Measurements from ENCODE around the gene KLC1. TPM values are rescaled to one million over a fixed set of nuclear protein-coding genes. Genes with fewer than 3 reads are reported as not detected.

The KLC1 gene
- polyA plus RNA-seq, 2 of the 4 experiments (the other 2 are of a cell fraction) = 81.8 to 150 TPM

DNA sequence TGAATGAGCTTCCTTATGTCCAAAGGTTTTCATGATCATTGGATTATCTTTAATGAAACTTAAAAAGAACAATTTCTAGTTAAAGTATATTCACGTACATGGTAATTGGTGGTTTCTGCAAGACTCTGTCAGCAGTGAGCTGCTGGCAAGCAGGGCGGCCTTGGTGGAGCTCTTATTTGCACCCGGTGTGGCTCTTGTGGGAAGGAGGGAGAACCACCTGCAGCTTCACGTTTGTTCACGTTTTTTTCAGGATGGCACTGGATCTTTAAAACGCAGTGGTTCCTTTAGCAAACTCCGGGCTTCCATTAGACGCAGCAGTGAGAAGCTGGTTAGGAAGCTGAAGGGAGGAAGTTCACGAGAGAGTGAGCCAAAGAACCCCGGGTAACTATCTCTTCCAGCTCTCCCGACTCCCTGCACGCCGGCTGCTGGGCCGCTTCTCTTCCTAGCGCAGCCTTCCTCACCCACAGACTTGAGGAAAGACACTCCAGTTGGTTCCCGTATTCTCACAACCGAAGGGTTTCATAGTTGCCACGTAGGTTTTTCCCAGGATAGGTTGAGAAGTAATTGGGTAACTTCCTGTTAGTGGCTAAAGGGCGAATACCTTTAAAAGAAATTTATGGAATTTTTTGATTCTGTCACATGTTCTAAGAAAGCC lies 57.9 kb downstream of the KLC1 start:
- Histone ChIP-seq H3K9me3 (no peaks in the 10 kb centered on the region), H3K4me3 (no peak overlapping the region), H3K27ac (no peak overlapping the region), H3K4me2 (no peak overlapping the region), H3K4me1 (no peaks in the 10 kb centered on the region)
- FAIRE-seq = no peak
- CTCF ChIA-PET = interaction anchor here (0.7 to 1.1 kb wide), 3 partner anchors 10 to 16 kb away, joined by 3 read pairs; no protein-coding TSS in a partner anchor
- no peak for DNase-seq (ENCODE audit: low read depth in 1 of 2, low spot score in 1 of 2)
- WGBS (ENCODE audit: missing lambda C conversion rate) = 86% methylated on average over 19 of the region's 19 CpGs
- TF ChIP-seq HOXB13 (CRISPR knock-in tag; IDR thresholded peaks at IDR 0.05; ENCODE audit: low read depth) (no peak), CHD4 (IDR thresholded peaks at IDR 0.05; ENCODE audit: borderline replicate concordance) (no peak), MYC (IDR thresholded peaks at IDR 0.05; ENCODE audit: borderline replicate concordance, low read length) (no peak), KDM1A (IDR thresholded peaks at IDR 0.05; ENCODE audit: low read depth) (no peak), EP300 (IDR thresholded peaks at IDR 0.05) (no peak), RCOR1 (IDR thresholded peaks at IDR 0.05; ENCODE audit: low read depth, low read length) (no peak), MAFK (IDR thresholded peaks at IDR 0.05; ENCODE audit: partially characterized antibody) (no peak), BHLHE40 (IDR thresholded peaks at IDR 0.05; ENCODE audit: low read depth, low read length) (no peak), FOSL2 (IDR thresholded peaks at IDR 0.05) (no peak), FOSL2 (CRISPR knock-in tag; IDR thresholded peaks at IDR 0.05) (no peak), CBX2 (IDR thresholded peaks at IDR 0.05; ENCODE audit: borderline replicate concordance, low read depth) (no peak), TFCP2L1 (CRISPR knock-in tag; IDR thresholded peaks at IDR 0.05) (no peak)
- TF ChIP-seq, protein P1, sequence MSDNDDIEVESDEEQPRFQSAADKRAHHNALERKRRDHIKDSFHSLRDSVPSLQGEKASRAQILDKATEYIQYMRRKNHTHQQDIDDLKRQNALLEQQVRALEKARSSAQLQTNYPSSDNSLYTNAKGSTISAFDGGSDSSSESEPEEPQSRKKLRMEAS (IDR thresholded peaks at IDR 0.05) = no peak
- TF ChIP-seq, protein P2, sequence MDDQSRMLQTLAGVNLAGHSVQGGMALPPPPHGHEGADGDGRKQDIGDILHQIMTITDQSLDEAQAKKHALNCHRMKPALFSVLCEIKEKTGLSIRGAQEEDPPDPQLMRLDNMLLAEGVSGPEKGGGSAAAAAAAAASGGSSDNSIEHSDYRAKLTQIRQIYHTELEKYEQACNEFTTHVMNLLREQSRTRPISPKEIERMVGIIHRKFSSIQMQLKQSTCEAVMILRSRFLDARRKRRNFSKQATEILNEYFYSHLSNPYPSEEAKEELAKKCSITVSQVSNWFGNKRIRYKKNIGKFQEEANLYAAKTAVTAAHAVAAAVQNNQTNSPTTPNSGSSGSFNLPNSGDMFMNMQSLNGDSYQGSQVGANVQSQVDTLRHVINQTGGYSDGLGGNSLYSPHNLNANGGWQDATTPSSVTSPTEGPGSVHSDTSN (IDR thresholded peaks at IDR 0.05) = no peak
- POLR2A ChIA-PET = no interaction called here
- no peak for ATAC-seq

DNA sequence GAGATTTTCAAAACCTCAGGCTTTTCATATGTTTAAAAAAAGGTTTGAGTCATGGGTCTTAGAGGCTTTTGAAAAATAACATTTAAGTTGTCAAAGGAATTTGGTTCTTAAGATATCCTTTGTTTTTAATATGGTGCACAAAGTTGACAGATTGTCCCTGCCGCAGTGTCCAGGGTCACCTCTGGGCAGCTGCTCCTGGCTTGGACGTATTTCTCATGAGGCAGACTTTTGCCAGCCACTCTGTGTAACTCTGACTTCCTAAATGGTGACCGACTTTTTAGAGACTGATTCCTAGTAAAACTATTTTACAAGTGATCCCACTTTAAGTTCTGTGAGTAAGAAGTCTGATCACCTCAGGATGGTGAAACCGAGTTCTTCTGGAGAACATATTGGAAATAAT lies 58.7 kb downstream of the KLC1 start:
- H3K27ac ChIP-seq = no peak overlapping the region
- no peak for ATAC-seq
- POLR2A ChIA-PET = no interaction called here
- no peak overlapping the region for H3K4me2 ChIP-seq
- no peaks in the 10 kb centered on the region for H3K9me3 ChIP-seq
- no peak for TF ChIP-seq NR3C1 (IDR thresholded peaks at IDR 0.05)
- TF ChIP-seq EHF (CRISPR knock-in tag; IDR thresholded peaks at IDR 0.05) = no peak
- no peak for TF ChIP-seq CBX8 (IDR thresholded peaks at IDR 0.05)
- TF ChIP-seq MAZ (IDR thresholded peaks at IDR 0.05; ENCODE audit: borderline replicate concordance, low read depth, low read length) = no peak
- no peak for TF ChIP-seq RARB (CRISPR knock-in tag; IDR thresholded peaks at IDR 0.05)
- TF ChIP-seq ZFP36 (IDR thresholded peaks at IDR 0.05; ENCODE audit: borderline replicate concordance, partially characterized antibody) = no peak
- no peak for TF ChIP-seq HOXB13 (CRISPR knock-in tag; IDR thresholded peaks at IDR 0.05; ENCODE audit: low read depth)
- no peak for TF ChIP-seq GATA3 (IDR thresholded peaks at IDR 0.05; ENCODE audit: borderline replicate concordance)
- TF ChIP-seq, protein P3, sequence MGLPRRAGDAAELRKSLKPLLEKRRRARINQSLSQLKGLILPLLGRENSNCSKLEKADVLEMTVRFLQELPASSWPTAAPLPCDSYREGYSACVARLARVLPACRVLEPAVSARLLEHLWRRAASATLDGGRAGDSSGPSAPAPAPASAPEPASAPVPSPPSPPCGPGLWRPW (IDR thresholded peaks at IDR 0.05) = no peak
- CTCF ChIA-PET = no interaction called here
- no peak for FAIRE-seq
- WGBS (ENCODE audit: missing lambda C conversion rate) = 93% methylated on average over 4 of the region's 4 CpGs
- no peak overlapping the region for H3K4me3 ChIP-seq
- no peak for DNase-seq (ENCODE audit: low read depth in 1 of 2, low spot score in 1 of 2)
- peaks cover under 1% of the 10 kb centered on the region; the same call in 2 of the 3 replicates for H3K4me1 ChIP-seq

DNA sequence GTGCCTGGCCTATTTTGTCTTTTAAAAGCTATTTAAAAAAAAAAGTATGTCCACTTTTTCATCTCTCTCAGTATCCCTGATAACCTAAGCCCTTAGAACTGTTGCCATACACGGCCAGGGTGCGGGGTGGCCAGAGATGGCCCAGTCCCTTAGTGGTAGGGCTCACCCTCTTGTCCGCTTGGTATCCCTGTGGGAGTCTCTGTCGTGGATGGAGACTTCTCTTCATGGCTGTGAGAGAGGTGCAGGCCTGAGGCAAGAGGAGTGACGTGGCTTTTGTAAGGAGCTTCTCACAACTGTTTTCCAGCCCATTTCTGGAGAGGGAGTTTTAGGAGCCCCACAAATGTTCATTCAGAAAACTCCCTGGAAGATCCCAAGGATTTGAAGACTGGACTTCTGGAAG lies 59.4 kb downstream of the KLC1 start:
- ChIA-PET CTCF (interaction anchor here (1.1 to 1.6 kb wide), 3 partner anchors 9 to 25 kb away, joined by 3 read pairs; no protein-coding TSS in a partner anchor), POLR2A (no interaction called here)
- DNase-seq (ENCODE audit: low read depth in 1 of 2, low spot score in 1 of 2) = no peak
- TF ChIP-seq HEYL (CRISPR knock-in tag; IDR thresholded peaks at IDR 0.05) (no peak), ZSCAN20 (CRISPR knock-in tag; IDR thresholded peaks at IDR 0.05) (no peak), EHF (CRISPR knock-in tag; IDR thresholded peaks at IDR 0.05) (no peak), POLR2A (IDR thresholded peaks at IDR 0.05; ENCODE audit: low read length) (no peak), CBX2 (IDR thresholded peaks at IDR 0.05; ENCODE audit: borderline replicate concordance, low read depth) (no peak), HOXB5 (CRISPR knock-in tag; IDR thresholded peaks at IDR 0.05) (no peak)
- TF ChIP-seq, protein P4, sequence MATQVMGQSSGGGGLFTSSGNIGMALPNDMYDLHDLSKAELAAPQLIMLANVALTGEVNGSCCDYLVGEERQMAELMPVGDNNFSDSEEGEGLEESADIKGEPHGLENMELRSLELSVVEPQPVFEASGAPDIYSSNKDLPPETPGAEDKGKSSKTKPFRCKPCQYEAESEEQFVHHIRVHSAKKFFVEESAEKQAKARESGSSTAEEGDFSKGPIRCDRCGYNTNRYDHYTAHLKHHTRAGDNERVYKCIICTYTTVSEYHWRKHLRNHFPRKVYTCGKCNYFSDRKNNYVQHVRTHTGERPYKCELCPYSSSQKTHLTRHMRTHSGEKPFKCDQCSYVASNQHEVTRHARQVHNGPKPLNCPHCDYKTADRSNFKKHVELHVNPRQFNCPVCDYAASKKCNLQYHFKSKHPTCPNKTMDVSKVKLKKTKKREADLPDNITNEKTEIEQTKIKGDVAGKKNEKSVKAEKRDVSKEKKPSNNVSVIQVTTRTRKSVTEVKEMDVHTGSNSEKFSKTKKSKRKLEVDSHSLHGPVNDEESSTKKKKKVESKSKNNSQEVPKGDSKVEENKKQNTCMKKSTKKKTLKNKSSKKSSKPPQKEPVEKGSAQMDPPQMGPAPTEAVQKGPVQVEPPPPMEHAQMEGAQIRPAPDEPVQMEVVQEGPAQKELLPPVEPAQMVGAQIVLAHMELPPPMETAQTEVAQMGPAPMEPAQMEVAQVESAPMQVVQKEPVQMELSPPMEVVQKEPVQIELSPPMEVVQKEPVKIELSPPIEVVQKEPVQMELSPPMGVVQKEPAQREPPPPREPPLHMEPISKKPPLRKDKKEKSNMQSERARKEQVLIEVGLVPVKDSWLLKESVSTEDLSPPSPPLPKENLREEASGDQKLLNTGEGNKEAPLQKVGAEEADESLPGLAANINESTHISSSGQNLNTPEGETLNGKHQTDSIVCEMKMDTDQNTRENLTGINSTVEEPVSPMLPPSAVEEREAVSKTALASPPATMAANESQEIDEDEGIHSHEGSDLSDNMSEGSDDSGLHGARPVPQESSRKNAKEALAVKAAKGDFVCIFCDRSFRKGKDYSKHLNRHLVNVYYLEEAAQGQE (IDR thresholded peaks at IDR 0.05) = no peak
- 87% methylated on average over 5 of the region's 5 CpGs for WGBS (ENCODE audit: missing lambda C conversion rate)
- no peak for ATAC-seq
- Histone ChIP-seq H3K4me3 (no peak overlapping the region), H3K4me2 (no peak overlapping the region), H3K9me3 (no peaks in the 10 kb centered on the region), H3K27ac (no peak overlapping the region), H3K4me1 (peaks cover 7% of the 10 kb centered on the region; the same call in 2 of the 3 replicates)
- FAIRE-seq = no peak

All from A549 (cell line).